Loucy (cell line): ENCODE results near the gene DMP1.

Source experiments
- H2AFZ ChIP-seq: fragments of 200-600 bp; sonication (generic); 2 replicates; pipeline ENCODE4 v1.6.0; 2016; ENCODE audit warnings: antibody characterized with exemption, mild to moderate bottlenecking, low read length, moderate library complexity
- H3F3A ChIP-seq: fragments of 200-600 bp; 2 replicates; pipeline ENCODE4 v1.6.0; 2016; ENCODE audit warnings: antibody characterized with exemption, low read depth, mild to moderate bottlenecking
- H3K27me3 ChIP-seq: fragments of 200-600 bp; sonication (generic); 2 replicates; pipeline ENCODE4 v1.6.1; 2014; ENCODE audit warnings: low read length, mild to moderate bottlenecking; ENCODE audit not compliant: insufficient read depth, poor library complexity, severe bottlenecking
- H3K36me3 ChIP-seq: fragments of 200-600 bp; sonication (generic); 2 replicates; pipeline ENCODE4 v1.6.1; 2016; ENCODE audit warnings: low read length; ENCODE audit not compliant: insufficient read depth
- H3K4me1 ChIP-seq: fragments of 200-600 bp; sonication (generic); 2 replicates; pipeline ENCODE4 v1.5.1; 2014; ENCODE audit warnings: low read length, mild to moderate bottlenecking; ENCODE audit not compliant: insufficient read depth, poor library complexity, severe bottlenecking
- H3K4me2 ChIP-seq: fragments of 200-600 bp; sonication (generic); 2 replicates; pipeline ENCODE4 v1.6.0; 2014; ENCODE audit warnings: antibody characterized with exemption, low read length, low read depth, mild to moderate bottlenecking; ENCODE audit not compliant: poor library complexity, severe bottlenecking
- H3K4me3 ChIP-seq: fragments of 200-600 bp; sonication (generic); 2 replicates; pipeline ENCODE4 v1.5.1; 2014; ENCODE audit warnings: low read length, mild to moderate bottlenecking, mixed read lengths; ENCODE audit not compliant: poor library complexity, severe bottlenecking
- H3K79me2 ChIP-seq: fragments of 200-600 bp; sonication (generic); 2 replicates; pipeline ENCODE4 v1.6.1; 2014; ENCODE audit warnings: low read length; ENCODE audit not compliant: insufficient read depth
- H3K9ac ChIP-seq: fragments of 200-600 bp; sonication (generic); 2 replicates; pipeline ENCODE4 v1.6.0; 2014; ENCODE audit warnings: mild to moderate bottlenecking, low read depth, low read length, moderate library complexity; ENCODE audit not compliant: poor library complexity, severe bottlenecking
- H3K9me2 ChIP-seq: fragments of 200-600 bp; sonication (generic); replicated peaks from 2 replicates; pipeline ENCODE4 v1.6.1; 2016; ENCODE audit warnings: low read depth, low read length, mixed read lengths
- H3K9me3 ChIP-seq: fragments of 200-600 bp; sonication (generic); 2 replicates; pipeline ENCODE4 v1.6.1; 2014; ENCODE audit warnings: mild to moderate bottlenecking, antibody characterized with exemption, low read length, low read depth; ENCODE audit not compliant: insufficient read depth
- H4K20me1 ChIP-seq: fragments of 200-600 bp; sonication (generic); 2 replicates; pipeline ENCODE4 v1.6.0; 2014; ENCODE audit warnings: antibody characterized with exemption, low read length, mild to moderate bottlenecking; ENCODE audit not compliant: insufficient read depth, poor library complexity, severe bottlenecking
- CTCF ChIP-seq: fragments of 200-600 bp; sonication (generic); conservative IDR thresholded peaks from 2 replicates; pipeline ENCODE4 v1.5.1; 2014; ENCODE audit warnings: mild to moderate bottlenecking, antibody characterized with exemption, low read length
- EZH2phosphoT487 ChIP-seq: fragments of 200-600 bp; IDR thresholded peaks from 2 replicates; pipeline ENCODE4 v1.6.1; 2018; ENCODE audit warnings: antibody characterized with exemption, mild to moderate bottlenecking, moderate library complexity, borderline replicate concordance

Gene DMP1

GRCh38 chr4:87620491-87620890 is 29.6 kb upstream of the DMP1 start:
- Histone ChIP-seq H3K9me2 (no peaks in the 10 kb centered on the region), H3K9ac (no peak overlapping the region), H3K79me2 (no peaks in the 10 kb centered on the region), H3K9me3 (no peaks in the 10 kb centered on the region), H3K4me1 (no peaks in the 10 kb centered on the region), H3K4me2 (no peak overlapping the region), H3K4me3 (no peak overlapping the region), H2AFZ (no peak overlapping the region), H4K20me1 (no peaks in the 10 kb centered on the region), H3F3A (no peaks in the 10 kb centered on the region), H3K27me3 (peaks cover 12% of the 10 kb centered on the region), H3K36me3 (no peaks in the 10 kb centered on the region)
- TF ChIP-seq CTCF: no peak
- no peak for TF ChIP-seq EZH2phosphoT487

GRCh38 chr4:87622303-87622702 is 27.8 kb upstream of the DMP1 start:
- Histone ChIP-seq H2AFZ (no peak overlapping the region), H3K9me3 (no peaks in the 10 kb centered on the region), H3K9me2 (no peaks in the 10 kb centered on the region), H3K79me2 (no peaks in the 10 kb centered on the region), H3K9ac (no peak overlapping the region), H3K27me3 (peaks cover 12% of the 10 kb centered on the region), H3K4me1 (no peaks in the 10 kb centered on the region), H3K4me3 (no peak overlapping the region), H3F3A (no peaks in the 10 kb centered on the region), H3K4me2 (no peak overlapping the region), H3K36me3 (no peaks in the 10 kb centered on the region), H4K20me1 (no peaks in the 10 kb centered on the region)
- TF ChIP-seq CTCF (no peak), EZH2phosphoT487 (no peak)

- Histone ChIP-seq H3F3A (no peaks in the 10 kb centered on the region), H3K27me3 (peaks cover 8% of the 10 kb centered on the region), H3K9ac (no peak overlapping the region), H3K9me3 (no peaks in the 10 kb centered on the region), H3K79me2 (no peaks in the 10 kb centered on the region), H2AFZ (no peak overlapping the region), H3K4me3 (no peak overlapping the region), H3K4me2 (no peak overlapping the region), H3K36me3 (no peaks in the 10 kb centered on the region), H3K9me2 (no peaks in the 10 kb centered on the region), H3K4me1 (no peaks in the 10 kb centered on the region), H4K20me1 (no peaks in the 10 kb centered on the region)
- no peak for TF ChIP-seq EZH2phosphoT487
- no peak for TF ChIP-seq CTCF
Observed at GRCh38 chr4:87624698-87625097, 25.4 kb upstream of the DMP1 start.
